HEK293 (cell line): ENCODE data around the gene IGF2R.

Source experiments
- CTCF ChIA-PET: fragments of 350-600 bp; formaldehyde crosslinking; extraction: SDS; loops from one replicate; lab custom pipeline; 2021; ENCODE audit warnings: antibody characterized with exemption; lab: Yijun Ruan, JAX
- POLR2A ChIA-PET: fragments of 300-600 bp; formaldehyde crosslinking; extraction: SDS; loops from one replicate; lab custom pipeline; 2020; ENCODE audit warnings: antibody characterized with exemption, inconsistent platforms; lab: Yijun Ruan, JAX
- H3K27ac ChIP-seq: fragments of 200-500 bp; sonication (Bioruptor generic); 2 replicates; pipeline ENCODE4 v1.5.1; 2014; ENCODE audit warnings: low read depth, low read length, control low read depth, inconsistent platforms; ENCODE audit errors: extremely low read depth
- H3K36me3 ChIP-seq, 2 experiments: fragments of 200-500 bp in 1 of 2; sonication (Bioruptor generic) in 1 of 2; 1 replicate in 1 of 2; 2 replicates in 1 of 2; pipeline ENCODE4 v1.5.1; 2014 to 2017; ENCODE audit warnings: inconsistent platforms in 2 of 2, low read length in 2 of 2; ENCODE audit not compliant: control insufficient read depth in 2 of 2, insufficient read depth in 1 of 2
- H3K4me1 ChIP-seq: fragments of 200-500 bp; sonication (Bioruptor generic); 2 replicates; pipeline ENCODE4 v1.5.1; 2014; ENCODE audit warnings: mild to moderate bottlenecking, low read length, inconsistent platforms; ENCODE audit not compliant: control insufficient read depth, insufficient read depth
- H3K4me3 ChIP-seq: 2 replicates; pipeline ENCODE4 v1.5.1; 2011; ENCODE audit warnings: low read depth, mild to moderate bottlenecking, control low read depth, low read length, moderate library complexity
- H3K9me3 ChIP-seq: fragments of 200-500 bp; sonication (Bioruptor generic); 2 replicates; pipeline ENCODE4 v1.5.1; 2014; ENCODE audit warnings: low read depth, low read length, inconsistent platforms; ENCODE audit not compliant: control insufficient read depth, insufficient read depth
- HOXA7 ChIP-seq: sonication (generic); formaldehyde crosslinking; IDR thresholded peaks from 2 replicates; pipeline ENCODE4 v1.8.1; 2022; ENCODE audit warnings: missing genetic modification reagents, borderline replicate concordance
- HOXD13 ChIP-seq: sonication (generic); formaldehyde crosslinking; IDR thresholded peaks from 2 replicates; pipeline ENCODE4 v1.8.0; 2022; ENCODE audit warnings: missing genetic modification reagents, borderline replicate concordance
- SALL2 ChIP-seq: fragments of 450-650 bp; formaldehyde crosslinking; IDR thresholded peaks from 2 replicates; pipeline ENCODE4 v1.5.0; 2017; ENCODE audit warnings: missing biosample characterization, mild to moderate bottlenecking, missing genetic modification characterization, borderline replicate concordance
- ZNF138 ChIP-seq: fragments of 450-650 bp; formaldehyde crosslinking; IDR thresholded peaks from 2 replicates; pipeline ENCODE4 v1.5.1; 2016; ENCODE audit warnings: missing biosample characterization, missing genetic modification characterization, borderline replicate concordance
- ZNF174 ChIP-seq: fragments of 450-650 bp; formaldehyde crosslinking; IDR thresholded peaks from 2 replicates; pipeline ENCODE4 v1.5.0; 2017; ENCODE audit warnings: missing biosample characterization, mild to moderate bottlenecking, missing genetic modification characterization
- ZNF202 ChIP-seq: fragments of 450-650 bp; formaldehyde crosslinking; IDR thresholded peaks from 2 replicates; pipeline ENCODE4 v1.5.1; 2016; ENCODE audit warnings: missing biosample characterization, missing genetic modification characterization, borderline replicate concordance
- ZNF211 ChIP-seq: fragments of 450-650 bp; formaldehyde crosslinking; IDR thresholded peaks from 2 replicates; pipeline ENCODE4 v1.5.1; 2016; ENCODE audit warnings: low read depth, missing biosample characterization, missing genetic modification characterization
- ZNF214 ChIP-seq: fragments of 450-650 bp; formaldehyde crosslinking; IDR thresholded peaks from 2 replicates; pipeline ENCODE4 v1.5.1; 2017; ENCODE audit warnings: missing biosample characterization, mild to moderate bottlenecking, missing genetic modification characterization, borderline replicate concordance
- ZNF223 ChIP-seq: fragments of 450-650 bp; formaldehyde crosslinking; IDR thresholded peaks from 2 replicates; pipeline ENCODE4 v1.5.1; 2016; ENCODE audit warnings: missing biosample characterization, missing genetic modification characterization
- ZNF26 ChIP-seq: fragments of 450-650 bp; formaldehyde crosslinking; IDR thresholded peaks from 2 replicates; pipeline ENCODE4 v1.5.1; 2016; ENCODE audit warnings: missing biosample characterization, missing genetic modification characterization
- ZNF335 ChIP-seq: fragments of 450-650 bp; formaldehyde crosslinking; conservative IDR thresholded peaks from 2 replicates; pipeline ENCODE4 v1.5.1; 2016; ENCODE audit warnings: missing biosample characterization, missing genetic modification characterization
- ZNF350 ChIP-seq: fragments of 450-650 bp; formaldehyde crosslinking; IDR thresholded peaks from 2 replicates; pipeline ENCODE4 v1.5.0; 2017; ENCODE audit warnings: missing biosample characterization, mild to moderate bottlenecking, missing genetic modification characterization
- ZNF354C ChIP-seq: fragments of 450-650 bp; formaldehyde crosslinking; IDR thresholded peaks from 2 replicates; pipeline ENCODE4 v1.5.1; 2016; ENCODE audit warnings: missing biosample characterization, missing genetic modification characterization, low read depth, borderline replicate concordance
- ZNF366 ChIP-seq: fragments of 450-650 bp; formaldehyde crosslinking; conservative IDR thresholded peaks from 2 replicates; pipeline ENCODE4 v1.5.1; 2016; ENCODE audit warnings: missing biosample characterization, missing genetic modification characterization
- ZNF48 ChIP-seq: fragments of 450-650 bp; formaldehyde crosslinking; IDR thresholded peaks from 2 replicates; pipeline ENCODE4 v1.5.1; 2016; ENCODE audit warnings: missing biosample characterization, missing genetic modification characterization
- ZNF488 ChIP-seq: fragments of 450-650 bp; formaldehyde crosslinking; IDR thresholded peaks from 2 replicates; pipeline ENCODE4 v1.5.1; 2016; ENCODE audit warnings: missing biosample characterization, missing genetic modification characterization
- ZNF571 ChIP-seq: fragments of 450-650 bp; formaldehyde crosslinking; IDR thresholded peaks from 2 replicates; pipeline ENCODE4 v1.5.0; 2017; ENCODE audit warnings: missing biosample characterization, missing genetic modification characterization
- ZNF610 ChIP-seq: fragments of 450-650 bp; formaldehyde crosslinking; IDR thresholded peaks from 2 replicates; pipeline ENCODE4 v1.5.1; 2016; ENCODE audit warnings: missing biosample characterization, missing genetic modification characterization, borderline replicate concordance
- ZNF654 ChIP-seq: fragments of 450-650 bp; formaldehyde crosslinking; IDR thresholded peaks from 2 replicates; pipeline ENCODE4 v1.5.1; 2016; ENCODE audit warnings: low read depth, missing biosample characterization, missing genetic modification characterization
- ZNF785 ChIP-seq: fragments of 450-650 bp; formaldehyde crosslinking; IDR thresholded peaks from 2 replicates; pipeline ENCODE4 v1.5.1; 2016; ENCODE audit warnings: missing biosample characterization, missing genetic modification characterization
- ZNF792 ChIP-seq: fragments of 450-650 bp; formaldehyde crosslinking; IDR thresholded peaks from 2 replicates; pipeline ENCODE4 v1.5.1; 2016; ENCODE audit warnings: missing biosample characterization, missing genetic modification characterization
- TF ChIP-seq, protein P1 (sequence below): fragments of 450-650 bp; formaldehyde crosslinking; IDR thresholded peaks from 2 replicates; pipeline ENCODE4 v1.5.1; 2016; ENCODE audit warnings: missing biosample characterization, missing genetic modification characterization
- TF ChIP-seq, protein P2 (sequence below): fragments of 450-650 bp; formaldehyde crosslinking; IDR thresholded peaks from 2 replicates; pipeline ENCODE4 v1.5.1; 2016; ENCODE audit warnings: missing biosample characterization, missing genetic modification characterization
- TF ChIP-seq, protein P3 (sequence below): fragments of 450-650 bp; formaldehyde crosslinking; IDR thresholded peaks from 2 replicates; pipeline ENCODE4 v1.5.1; 2017; ENCODE audit warnings: missing biosample characterization, missing genetic modification characterization
- TF ChIP-seq, protein P4 (sequence below): fragments of 450-650 bp; formaldehyde crosslinking; IDR thresholded peaks from 2 replicates; pipeline ENCODE4 v1.5.1; 2017; ENCODE audit warnings: missing biosample characterization, mild to moderate bottlenecking, missing genetic modification characterization, moderate library complexity

The IGF2R gene

DNA sequence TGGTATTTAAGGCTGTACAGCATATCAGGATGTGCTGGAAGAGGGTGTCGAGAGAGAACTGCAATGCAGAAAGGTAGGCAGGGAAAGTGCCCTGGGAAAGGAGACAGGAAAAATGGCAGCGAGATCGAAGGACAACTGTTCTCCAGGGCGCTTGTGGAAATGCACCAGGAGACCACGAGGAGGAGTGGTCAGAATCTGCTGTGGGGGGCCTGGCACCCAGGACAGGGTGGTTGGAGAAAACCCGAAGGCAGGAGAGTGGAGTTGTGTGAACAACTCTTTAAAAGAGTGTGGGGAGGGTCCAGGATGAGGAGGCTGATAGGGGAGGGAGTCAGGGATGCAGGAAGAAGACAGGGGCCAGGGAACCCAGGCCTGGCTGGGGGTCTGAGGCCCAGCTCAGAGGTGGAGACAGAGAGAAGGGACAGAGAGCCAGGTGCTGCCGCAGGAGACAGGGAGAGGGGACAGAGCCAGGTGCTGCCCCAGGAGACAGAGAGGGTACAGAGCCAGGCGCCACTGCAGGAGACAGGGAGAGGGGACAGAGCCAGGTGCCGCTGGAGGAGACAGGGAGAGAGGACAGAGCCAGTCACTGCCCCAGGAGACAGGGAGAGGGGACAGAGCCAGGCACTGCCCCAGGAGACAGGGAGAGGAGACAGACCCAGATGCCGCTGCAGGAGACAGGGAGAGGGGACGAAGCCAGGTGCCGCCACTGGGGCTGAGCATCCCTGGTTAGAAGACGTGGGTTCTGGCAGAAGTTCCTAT is 162.0 kb downstream of the IGF2R start:
- Histone ChIP-seq H3K9me3 (no peaks in the 10 kb centered on the region), H3K4me3 (no peak overlapping the region), H3K36me3 (no peaks in the 10 kb centered on the region), H3K4me1 (no peaks in the 10 kb centered on the region), H3K27ac (no peak overlapping the region)
- TF ChIP-seq ZNF335 (tag by site-specific recombination) (no peak), ZNF354C (no peak), ZNF138 (no peak), ZNF211 (tag by site-specific recombination) (no peak), ZNF223 (no peak), ZNF792 (tag by site-specific recombination) (no peak), ZNF48 (tag by site-specific recombination) (no peak), ZNF571 (tag by site-specific recombination) (no peak), ZNF202 (tag by site-specific recombination) (no peak), ZNF610 (tag by site-specific recombination) (no peak), ZNF366 (tag by site-specific recombination) (no peak), HOXA7 (CRISPR knock-in tag) (no peak), ZNF214 (tag by site-specific recombination) (no peak), ZNF174 (no peak), ZNF350 (tag by site-specific recombination) (no peak), SALL2 (tag by site-specific recombination) (no peak), ZNF654 (tag by site-specific recombination) (no peak)
- TF ChIP-seq, protein P1, sequence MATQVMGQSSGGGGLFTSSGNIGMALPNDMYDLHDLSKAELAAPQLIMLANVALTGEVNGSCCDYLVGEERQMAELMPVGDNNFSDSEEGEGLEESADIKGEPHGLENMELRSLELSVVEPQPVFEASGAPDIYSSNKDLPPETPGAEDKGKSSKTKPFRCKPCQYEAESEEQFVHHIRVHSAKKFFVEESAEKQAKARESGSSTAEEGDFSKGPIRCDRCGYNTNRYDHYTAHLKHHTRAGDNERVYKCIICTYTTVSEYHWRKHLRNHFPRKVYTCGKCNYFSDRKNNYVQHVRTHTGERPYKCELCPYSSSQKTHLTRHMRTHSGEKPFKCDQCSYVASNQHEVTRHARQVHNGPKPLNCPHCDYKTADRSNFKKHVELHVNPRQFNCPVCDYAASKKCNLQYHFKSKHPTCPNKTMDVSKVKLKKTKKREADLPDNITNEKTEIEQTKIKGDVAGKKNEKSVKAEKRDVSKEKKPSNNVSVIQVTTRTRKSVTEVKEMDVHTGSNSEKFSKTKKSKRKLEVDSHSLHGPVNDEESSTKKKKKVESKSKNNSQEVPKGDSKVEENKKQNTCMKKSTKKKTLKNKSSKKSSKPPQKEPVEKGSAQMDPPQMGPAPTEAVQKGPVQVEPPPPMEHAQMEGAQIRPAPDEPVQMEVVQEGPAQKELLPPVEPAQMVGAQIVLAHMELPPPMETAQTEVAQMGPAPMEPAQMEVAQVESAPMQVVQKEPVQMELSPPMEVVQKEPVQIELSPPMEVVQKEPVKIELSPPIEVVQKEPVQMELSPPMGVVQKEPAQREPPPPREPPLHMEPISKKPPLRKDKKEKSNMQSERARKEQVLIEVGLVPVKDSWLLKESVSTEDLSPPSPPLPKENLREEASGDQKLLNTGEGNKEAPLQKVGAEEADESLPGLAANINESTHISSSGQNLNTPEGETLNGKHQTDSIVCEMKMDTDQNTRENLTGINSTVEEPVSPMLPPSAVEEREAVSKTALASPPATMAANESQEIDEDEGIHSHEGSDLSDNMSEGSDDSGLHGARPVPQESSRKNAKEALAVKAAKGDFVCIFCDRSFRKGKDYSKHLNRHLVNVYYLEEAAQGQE: no peak
- ChIA-PET POLR2A (interaction anchor here (0.5 kb wide), 1 partner anchor 819 kb away, joined by 5 read pairs; no protein-coding TSS in a partner anchor), CTCF (interaction anchor here (0.8 kb wide), 1 partner anchor 8 kb away, joined by 4 read pairs; no protein-coding TSS in a partner anchor)

GRCh38 chr6:160131636-160132296 is 162.9 kb downstream of the IGF2R start:
- Histone ChIP-seq H3K36me3 (no peaks in the 10 kb centered on the region), H3K9me3 (no peaks in the 10 kb centered on the region), H3K27ac (no peak overlapping the region), H3K4me1 (no peaks in the 10 kb centered on the region), H3K4me3 (no peak overlapping the region)
- ChIA-PET CTCF (no interaction called here), POLR2A (no interaction called here)
- TF ChIP-seq ZNF26 (tag by site-specific recombination): no peak
- TF ChIP-seq ZNF488: no peak
- TF ChIP-seq ZNF571 (tag by site-specific recombination): no peak
- TF ChIP-seq, protein P2, sequence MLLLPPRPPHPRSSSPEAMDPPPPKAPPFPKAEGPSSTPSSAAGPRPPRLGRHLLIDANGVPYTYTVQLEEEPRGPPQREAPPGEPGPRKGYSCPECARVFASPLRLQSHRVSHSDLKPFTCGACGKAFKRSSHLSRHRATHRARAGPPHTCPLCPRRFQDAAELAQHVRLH (tag by site-specific recombination): no peak
- TF ChIP-seq, protein P3, sequence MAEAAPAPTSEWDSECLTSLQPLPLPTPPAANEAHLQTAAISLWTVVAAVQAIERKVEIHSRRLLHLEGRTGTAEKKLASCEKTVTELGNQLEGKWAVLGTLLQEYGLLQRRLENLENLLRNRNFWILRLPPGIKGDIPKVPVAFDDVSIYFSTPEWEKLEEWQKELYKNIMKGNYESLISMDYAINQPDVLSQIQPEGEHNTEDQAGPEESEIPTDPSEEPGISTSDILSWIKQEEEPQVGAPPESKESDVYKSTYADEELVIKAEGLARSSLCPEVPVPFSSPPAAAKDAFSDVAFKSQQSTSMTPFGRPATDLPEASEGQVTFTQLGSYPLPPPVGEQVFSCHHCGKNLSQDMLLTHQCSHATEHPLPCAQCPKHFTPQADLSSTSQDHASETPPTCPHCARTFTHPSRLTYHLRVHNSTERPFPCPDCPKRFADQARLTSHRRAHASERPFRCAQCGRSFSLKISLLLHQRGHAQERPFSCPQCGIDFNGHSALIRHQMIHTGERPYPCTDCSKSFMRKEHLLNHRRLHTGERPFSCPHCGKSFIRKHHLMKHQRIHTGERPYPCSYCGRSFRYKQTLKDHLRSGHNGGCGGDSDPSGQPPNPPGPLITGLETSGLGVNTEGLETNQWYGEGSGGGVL (tag by site-specific recombination): no peak
- TF ChIP-seq, protein P4, sequence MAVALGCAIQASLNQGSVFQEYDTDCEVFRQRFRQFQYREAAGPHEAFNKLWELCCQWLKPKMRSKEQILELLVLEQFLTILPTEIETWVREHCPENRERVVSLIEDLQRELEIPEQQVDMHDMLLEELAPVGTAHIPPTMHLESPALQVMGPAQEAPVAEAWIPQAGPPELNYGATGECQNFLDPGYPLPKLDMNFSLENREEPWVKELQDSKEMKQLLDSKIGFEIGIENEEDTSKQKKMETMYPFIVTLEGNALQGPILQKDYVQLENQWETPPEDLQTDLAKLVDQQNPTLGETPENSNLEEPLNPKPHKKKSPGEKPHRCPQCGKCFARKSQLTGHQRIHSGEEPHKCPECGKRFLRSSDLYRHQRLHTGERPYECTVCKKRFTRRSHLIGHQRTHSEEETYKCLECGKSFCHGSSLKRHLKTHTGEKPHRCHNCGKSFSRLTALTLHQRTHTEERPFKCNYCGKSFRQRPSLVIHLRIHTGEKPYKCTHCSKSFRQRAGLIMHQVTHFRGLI (tag by site-specific recombination): no peak
- no peak for TF ChIP-seq ZNF785
- TF ChIP-seq HOXD13 (CRISPR knock-in tag): no peak
